HG03196 (cell line): ENCODE results near the gene FAM118A.
"Not testable (repeated sequence)": the region's sequence is repeated elsewhere in the genome, so short reads cannot be mapped to it uniquely, and the experiment has no call there.

Experiments
- ATAC-seq: cut with Tn5 transposase; IDR thresholded peaks from one replicate; pipeline ENCODE4 v1.9.1; 2021; ENCODE audit not compliant: unreplicated experiment

FAM118A gene

DNA sequence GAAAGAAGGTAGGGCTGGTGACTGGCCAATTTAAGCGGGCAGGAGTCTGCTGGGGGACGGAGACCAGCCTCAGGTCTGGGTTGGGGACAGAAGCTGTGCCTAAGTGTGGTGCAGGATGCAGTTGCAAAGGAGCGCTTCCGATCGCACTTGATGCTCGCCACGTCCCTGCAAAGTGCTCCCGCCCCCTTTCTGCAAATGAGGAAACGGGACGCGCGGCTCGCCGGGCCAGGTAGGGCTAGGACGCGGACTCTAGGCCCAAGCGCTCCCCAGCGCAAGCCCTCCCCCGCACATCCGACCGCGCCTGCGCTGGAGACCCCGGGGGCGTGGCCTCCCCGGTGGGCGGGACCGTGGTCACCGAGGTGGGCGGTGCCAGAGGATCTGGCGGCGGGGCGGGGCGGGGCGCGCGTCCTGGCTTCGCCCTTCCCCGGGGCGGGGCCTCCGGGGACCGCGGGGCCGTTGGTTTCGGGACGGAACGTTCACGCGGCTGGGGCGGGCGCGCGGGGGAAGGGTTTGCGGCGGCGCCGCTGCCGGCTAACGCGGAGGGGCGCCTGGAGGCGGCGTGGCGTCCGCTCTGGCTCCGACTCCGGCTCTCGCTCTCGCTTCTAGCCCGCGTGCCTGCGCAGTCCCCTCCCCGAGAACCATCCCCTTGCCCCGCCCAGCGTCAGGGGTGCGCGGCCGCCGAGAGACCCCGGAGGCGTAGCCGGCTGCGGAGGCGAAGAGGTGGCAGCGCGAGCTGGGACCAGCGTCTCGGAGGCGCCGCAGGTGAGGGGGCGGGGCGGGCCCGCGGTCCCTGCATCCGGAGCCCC, at the start of gene FAM118A:
FAM118A (plus strand) TSS at position 513 of the 806 bp plus-strand sequence. CDS start 12,446 bp downstream, outside the sequence.
- ATAC-seq: peak; percentile 76

- ATAC-seq: not testable (repeated sequence)
Observed at GRCh38 chr22:45260395-45260759, 49.4 kb upstream of the FAM118A start.

DNA sequence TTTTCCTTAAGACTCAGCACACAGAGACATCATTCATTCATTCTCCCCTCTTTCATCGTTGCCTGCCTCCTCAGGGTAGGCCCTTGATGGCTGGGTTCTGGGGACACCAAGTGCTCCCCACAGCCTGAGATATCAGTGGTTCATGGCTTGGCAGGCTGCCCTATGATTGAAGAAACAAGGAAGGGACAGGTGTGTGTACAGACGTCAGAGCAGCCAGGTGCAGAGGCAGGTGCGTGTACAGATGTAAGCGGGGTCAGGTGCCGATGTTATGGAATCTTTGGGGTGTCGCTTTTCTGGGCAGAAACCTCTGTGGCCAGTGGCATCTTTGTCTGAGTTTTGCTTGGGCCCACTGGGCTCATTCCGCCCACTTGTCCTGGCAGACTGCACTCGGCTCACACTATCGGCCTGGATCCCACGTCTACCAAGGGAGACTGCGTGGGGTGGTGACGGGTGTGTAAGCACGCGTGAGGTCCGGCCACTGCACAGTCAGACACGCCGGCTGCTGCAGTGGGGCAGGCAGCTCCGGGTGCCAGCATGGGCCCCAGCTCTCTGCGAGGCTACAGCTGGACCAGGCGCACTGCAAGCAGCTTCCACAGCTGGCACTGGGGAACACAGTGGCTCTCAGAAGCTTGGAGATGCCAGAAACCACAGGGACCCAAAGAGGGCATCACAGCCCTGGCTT, 48.2 kb upstream of the FAM118A start:
- ATAC-seq: no peak

GRCh38 chr22:45262195-45262930, 47.4 kb upstream of the FAM118A start:
- no peak for ATAC-seq

- ATAC-seq: peak; percentile 21
Observed at GRCh38 chr22:45262931-45263462, 46.7 kb upstream of the FAM118A start.

GRCh38 chr22:45263463-45264269, 46.1 kb upstream of the FAM118A start:
- ATAC-seq: peak; percentile 70

GRCh38 chr22:45265535-45265934, 44.2 kb upstream of the FAM118A start:
- ATAC-seq: no peak

DNA sequence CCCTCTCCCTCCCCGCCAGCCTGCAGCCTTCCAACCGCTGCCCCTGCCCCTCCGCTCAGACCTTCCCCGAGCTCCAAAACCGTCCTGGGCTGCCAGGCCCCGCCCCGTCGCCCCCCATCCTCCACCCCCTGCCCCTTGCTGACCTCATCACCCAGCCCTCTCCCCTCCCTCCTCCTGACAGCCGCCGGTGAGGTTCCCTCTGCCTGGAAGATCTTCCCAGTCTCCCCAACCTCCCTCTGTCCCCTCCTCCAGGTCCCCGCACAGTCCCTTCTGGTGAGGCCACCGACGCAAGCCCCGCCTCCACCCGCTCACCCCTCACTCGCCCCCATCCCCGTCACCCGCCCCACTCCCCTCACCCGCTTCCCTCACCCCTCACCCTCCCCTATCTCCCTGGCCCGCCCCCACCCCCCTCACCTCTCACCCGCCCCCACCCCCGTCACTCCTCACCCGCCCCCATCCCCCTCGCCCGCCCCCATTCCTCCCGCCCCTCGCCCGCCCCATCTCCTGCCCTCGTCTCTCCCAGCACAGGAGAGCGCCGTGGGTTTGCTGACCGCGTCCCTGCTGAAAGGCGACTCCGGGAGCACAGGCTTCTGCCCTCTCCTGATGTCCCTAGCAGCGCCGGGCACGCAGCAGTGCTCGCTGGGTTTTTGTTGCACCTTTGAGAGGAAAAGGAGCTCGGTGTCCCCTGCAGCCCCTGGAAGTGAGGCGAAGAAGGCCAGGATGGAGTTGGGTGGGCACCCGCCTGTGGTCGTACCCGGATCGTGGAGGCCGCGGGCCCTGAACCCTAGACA, 41.4 kb upstream of the FAM118A start:
- no peak for ATAC-seq

DNA sequence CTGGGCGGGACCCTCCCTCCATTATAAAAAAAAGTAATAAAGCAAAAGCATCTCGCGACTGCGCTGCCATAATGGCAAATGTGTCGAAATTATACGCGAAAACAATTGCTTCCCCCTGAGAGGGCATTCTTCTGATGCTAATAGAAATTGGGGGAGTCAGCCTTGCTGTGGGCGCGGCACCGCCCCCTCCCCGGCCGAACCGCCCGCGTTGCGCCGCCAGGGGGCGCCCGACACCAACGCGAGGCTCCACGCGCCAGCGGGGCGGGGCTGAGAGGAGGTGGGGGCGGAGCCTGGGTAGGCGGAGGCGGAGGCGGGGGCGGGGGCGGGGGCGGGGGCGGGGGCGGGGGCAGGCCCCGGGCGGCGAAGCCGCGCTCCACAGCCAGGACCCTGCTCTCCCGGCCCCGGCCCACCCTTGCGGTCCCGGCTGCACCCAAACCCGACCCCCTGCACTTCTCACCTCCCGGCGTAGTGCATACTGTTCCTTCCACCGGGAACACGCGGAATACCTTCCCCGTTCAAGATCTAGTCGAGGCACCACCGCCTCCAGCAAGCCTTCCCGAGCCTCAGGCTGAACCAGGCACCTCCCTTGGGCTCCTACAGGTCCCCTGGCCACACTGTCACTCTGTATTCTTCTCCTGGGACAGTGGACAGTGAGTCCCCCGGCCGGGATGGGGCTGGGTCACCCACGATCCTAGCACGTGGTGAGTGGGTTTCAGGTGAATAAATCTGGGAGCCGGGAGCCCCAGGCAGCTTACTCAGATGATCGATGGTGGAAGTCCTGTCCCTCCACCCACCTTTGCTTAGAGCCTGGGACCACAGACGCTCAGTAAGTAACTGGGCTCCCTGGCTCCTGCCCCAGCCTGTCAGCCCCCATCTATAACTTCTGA, 40.5 kb upstream of the FAM118A start:
- no peak for ATAC-seq

GRCh38 chr22:45270095-45271020, 39.4 kb upstream of the FAM118A start:
- ATAC-seq: no peak

GRCh38 chr22:45271667-45272201, 38.0 kb upstream of the FAM118A start:
- no peak for ATAC-seq

GRCh38 chr22:45272498-45272897, 37.2 kb upstream of the FAM118A start:
- no peak for ATAC-seq

- ATAC-seq: no peak
Observed at GRCh38 chr22:45273452-45274075, 36.2 kb upstream of the FAM118A start.

DNA sequence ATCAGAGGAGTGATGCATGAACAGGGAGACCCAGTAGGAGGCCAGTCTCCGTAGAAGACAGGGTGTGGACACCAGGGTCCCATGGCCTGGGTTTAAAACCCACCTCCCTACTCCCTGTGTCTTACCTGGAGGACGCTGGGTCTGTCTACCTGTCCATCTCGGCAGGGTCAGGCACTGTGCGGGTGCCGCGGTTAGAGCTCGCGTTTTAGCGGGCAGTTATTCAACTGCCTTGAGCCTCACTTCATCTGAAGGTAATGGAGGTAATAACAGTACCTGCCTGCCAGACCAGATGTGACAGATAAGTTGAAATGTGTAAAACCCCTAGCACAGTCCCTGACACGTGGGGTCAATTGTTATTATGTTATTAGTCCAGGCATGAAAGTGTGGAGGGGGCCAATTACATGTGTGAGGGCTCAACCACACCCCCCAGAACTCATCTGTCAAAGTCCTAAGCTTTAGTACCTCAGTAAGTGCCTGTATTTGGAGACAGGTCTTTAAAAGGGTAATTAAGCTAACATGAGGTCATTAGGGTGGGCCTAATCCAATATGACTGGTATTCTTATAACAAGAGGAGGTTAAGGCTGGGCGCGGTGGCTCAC, 33.1 kb upstream of the FAM118A start:
- ATAC-seq: no peak

- ATAC-seq: not testable (repeated sequence)
Observed at GRCh38 chr22:45277720-45278119, 32.0 kb upstream of the FAM118A start.

DNA sequence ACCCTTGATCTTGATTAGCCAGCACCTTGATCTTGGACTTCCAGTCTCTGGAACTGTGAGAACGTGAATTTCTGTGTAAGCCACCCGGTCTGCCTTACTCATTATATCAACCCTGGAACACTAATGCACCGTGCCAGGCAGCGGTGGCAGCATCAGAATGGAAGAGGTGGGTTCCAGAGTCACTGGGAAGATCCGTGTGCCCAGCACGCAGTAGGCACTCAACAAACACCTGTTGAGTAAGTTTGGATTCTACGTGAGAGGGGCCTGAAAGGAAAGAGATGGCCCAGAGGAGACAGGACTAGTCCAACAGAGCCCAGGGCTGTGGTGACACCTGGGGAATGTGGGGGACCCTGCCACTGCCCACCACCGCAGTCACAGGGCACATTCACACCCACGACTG, 31.6 kb upstream of the FAM118A start:
- no peak for ATAC-seq

GRCh38 chr22:45280587-45280980, 29.1 kb upstream of the FAM118A start:
- ATAC-seq: no peak
